COLO829 (cell line): ENCODE measurements around the gene UPF3A.
"Not testable (repeated sequence)": the region's sequence is repeated elsewhere in the genome, so short reads cannot be mapped to it uniquely, and the experiment has no call there.

ENCODE experiments used
- DNase-seq: peaks from one replicate; pipeline ENCODE4 v3.0.0; 2012; ENCODE audit warnings: low spot score

Gene UPF3A

GRCh38 chr13:114309086-114309485 is 27.7 kb downstream of the UPF3A start:
- DNase-seq: no peak

DNA sequence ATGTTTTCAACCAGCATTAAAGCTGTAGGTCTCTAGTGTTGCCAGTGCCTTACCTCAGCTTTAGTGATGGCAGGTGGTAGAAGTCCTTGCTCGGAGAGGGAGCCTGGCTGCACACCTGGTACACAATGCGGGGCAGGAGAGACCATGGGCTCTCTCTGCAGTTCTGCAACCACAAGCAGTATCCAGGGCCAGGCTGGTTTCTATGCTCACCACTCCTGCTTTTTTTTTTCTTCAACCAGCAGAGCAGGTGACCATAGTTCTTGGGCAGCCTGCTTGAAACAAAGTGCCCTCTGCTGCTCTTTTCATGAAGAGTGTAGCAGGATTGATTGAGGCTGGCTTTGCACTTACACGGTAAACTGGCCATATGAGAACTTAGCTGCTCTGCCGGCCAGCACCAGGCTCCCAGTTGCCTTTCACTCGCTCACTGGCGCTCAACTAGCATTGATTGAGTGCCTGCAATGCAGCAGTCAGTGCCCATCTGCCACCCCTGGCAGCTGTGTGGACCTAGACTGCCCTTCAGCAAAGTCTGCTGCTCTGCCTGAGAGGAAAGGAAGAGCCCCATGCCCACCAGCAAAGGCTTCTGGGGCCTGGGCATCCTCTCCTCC is 28.5 kb downstream of the UPF3A start:
- no peak for DNase-seq

DNA sequence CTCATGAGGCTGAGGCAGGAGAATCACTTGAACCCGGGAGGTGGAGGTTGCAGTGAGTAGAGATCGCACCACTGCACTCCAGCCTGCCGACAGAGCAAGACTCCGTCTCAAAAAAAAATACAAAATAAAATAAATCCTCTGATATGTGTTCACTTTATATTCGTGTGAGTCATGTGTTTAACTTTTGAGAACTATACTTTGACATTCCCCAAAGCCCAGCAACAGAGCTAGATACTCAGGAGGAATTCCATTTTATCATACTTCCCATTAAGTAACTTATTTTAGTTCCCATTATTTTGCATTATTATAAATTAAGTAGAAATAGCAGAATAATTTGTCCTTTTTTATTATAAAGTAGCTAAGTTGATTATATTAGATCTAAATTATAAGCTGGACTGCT is 29.6 kb downstream of the UPF3A start:
- DNase-seq: no peak

GRCh38 chr13:114311387-114311786 is 30.0 kb downstream of the UPF3A start:
- no peak for DNase-seq

- DNase-seq: peak; percentile 8
Observed at GRCh38 chr13:114311908-114312307, 30.5 kb downstream of the UPF3A start.

GRCh38 chr13:114313061-114313860 is 31.9 kb downstream of the UPF3A start:
- DNase-seq: no peak

DNA sequence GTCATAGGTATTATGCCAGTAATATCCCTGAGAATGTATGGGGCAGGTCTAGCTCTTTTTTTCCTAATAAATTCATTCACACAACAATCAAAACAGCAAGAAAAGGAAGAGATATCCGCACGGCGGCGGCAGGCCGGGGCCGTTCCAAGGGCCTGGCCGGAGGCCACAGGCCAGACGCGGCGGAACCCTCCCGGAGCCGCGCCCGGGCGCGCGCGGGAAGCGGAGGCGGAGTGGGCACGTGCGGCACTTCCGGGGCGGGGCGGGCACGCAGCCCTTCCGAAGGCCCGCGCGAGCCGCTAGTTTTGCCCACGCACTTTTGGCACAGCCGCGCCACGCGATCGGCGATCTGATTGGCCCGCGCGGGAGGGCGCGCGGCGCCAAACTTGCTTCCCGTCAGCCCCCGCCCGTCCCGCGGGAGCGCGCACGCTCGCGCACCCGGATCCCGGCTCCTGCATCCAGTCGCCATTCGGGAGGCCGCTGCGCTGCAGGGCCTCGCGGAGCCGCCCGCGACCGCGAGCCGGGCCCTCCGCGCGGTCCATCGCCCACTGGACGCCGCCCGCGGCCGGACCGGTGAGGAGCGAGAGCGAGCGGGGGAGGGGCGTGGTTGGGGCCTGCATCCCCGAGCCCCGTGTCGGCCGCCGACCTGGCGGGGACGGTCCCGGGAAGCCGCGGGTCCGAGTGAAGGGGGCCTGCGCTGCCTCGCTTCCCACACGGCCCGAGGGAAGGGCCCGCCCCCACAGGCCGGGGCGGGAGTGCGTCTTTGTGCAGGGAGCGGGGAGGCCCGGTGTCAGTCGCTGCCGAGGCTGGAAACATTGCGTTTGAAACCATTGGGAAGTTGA is 32.9 kb downstream of the UPF3A start, which contains the start of gene CHAMP1:
CHAMP1 (plus strand) TSS at position 430 of the 839 bp plus-strand sequence. CDS start 9,340 bp downstream, outside the sequence.
- DNase-seq: peak; percentile 89

- DNase-seq: peak; percentile 75
Observed at GRCh38 chr13:114315074-114315785, 33.8 kb downstream of the UPF3A start.

DNA sequence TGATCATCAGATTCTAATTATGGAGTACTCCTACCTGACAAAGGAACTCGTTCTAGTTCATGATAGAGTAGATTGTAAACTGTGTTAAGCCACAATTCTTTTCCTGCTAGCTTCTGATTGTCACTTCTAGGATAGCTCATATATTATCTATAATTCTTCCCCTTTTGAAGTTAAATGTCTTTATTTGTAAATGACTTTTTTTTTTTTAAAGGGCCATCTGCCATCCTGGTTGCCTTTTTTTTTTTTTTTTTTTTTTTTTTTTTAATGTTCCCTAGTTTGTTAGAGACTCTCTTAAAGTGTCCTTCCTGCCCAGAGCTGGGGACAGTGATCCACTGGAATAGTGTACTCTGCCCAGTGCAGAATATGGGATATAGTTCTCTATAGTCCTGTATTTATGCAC is 37.2 kb downstream of the UPF3A start:
- DNase-seq: no peak

DNA sequence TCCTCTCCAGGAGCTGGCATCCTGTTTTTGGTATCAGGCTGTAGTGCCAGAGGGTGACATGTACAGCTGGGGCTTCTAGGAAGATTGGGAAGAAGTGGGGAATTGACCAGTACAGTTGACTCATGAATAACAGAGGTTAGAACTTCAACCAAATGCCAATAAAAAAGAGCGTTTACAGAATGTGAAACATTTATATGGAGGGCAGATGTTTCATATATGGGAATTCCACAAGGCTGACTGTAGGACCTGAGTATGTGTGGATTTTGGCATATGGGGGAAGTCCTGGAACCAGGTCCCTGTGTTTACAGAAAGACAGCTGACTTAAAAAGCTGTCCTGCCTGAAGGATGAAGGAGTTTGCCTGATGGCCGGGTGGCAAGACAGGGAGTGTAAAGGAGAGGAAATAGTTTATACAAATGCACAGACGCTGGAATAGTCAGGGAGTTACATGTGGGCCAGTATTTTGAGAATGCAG is 38.1 kb downstream of the UPF3A start:
- DNase-seq: no peak

DNA sequence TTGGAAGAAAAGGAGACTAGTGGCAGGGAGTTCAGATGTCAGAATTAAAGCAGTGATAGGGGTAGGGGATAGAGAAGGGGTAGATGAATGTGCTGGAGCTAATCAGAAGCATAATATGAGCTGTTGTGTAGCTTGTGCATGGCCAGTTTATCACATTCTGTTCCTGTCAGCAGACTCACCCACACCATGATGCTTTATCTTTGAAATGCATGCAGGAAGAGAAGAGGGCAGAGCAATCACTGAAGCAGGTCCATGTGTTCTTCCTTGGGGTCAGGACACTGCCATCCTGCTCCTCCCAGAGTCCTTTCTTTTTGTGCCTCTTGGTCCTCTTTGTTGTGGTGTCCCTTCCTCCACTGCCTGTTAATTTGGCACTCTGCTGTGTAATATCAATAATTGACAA is 38.7 kb downstream of the UPF3A start:
- DNase-seq: no peak

DNA sequence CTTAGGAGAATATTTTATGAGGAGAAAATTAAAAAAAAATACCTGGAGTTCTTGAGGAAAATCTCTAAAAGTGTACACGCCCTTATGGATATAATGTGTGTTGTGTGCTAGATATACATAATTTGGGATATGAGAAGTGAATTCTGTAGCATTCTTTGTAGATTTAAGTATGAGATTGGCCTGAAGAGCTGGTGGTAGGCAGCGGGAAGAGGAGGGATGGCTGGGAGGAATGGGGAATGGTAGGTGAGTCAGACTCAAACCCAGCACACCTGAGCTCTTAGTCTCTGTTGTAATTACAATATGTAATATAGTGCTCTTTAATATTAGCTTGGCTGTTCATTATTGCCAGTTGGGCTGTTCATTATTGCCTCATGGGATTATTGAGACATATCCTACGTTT is 39.9 kb downstream of the UPF3A start:
- DNase-seq: no peak

DNA sequence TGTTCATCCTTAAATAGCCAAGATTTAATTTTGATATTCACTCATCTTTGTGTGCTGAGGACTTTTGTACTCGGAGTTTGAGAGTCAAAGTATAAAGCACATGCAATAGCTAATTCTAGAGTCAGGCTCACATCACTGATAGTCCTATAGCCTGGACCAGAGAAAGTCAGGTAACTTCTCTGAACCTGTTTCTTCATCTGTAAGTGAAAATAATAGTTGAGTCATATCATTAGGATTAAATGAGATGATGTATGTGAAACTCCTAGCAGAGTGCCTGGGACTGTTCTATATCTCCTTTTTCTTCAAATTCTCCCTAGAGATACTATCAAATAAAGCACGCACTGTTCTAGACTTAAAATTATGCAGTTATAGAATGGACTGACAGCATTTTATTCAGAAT is 41.9 kb downstream of the UPF3A start:
- no peak for DNase-seq

GRCh38 chr13:114324334-114324733 is 42.9 kb downstream of the UPF3A start:
- no peak for DNase-seq

- no peak for DNase-seq
Observed at GRCh38 chr13:114325729-114326128, 44.3 kb downstream of the UPF3A start.

GRCh38 chr13:114328034-114328433 is 46.6 kb downstream of the UPF3A start:
- no peak for DNase-seq

- DNase-seq: no peak
Observed at GRCh38 chr13:114328595-114328994, 47.2 kb downstream of the UPF3A start.

DNA sequence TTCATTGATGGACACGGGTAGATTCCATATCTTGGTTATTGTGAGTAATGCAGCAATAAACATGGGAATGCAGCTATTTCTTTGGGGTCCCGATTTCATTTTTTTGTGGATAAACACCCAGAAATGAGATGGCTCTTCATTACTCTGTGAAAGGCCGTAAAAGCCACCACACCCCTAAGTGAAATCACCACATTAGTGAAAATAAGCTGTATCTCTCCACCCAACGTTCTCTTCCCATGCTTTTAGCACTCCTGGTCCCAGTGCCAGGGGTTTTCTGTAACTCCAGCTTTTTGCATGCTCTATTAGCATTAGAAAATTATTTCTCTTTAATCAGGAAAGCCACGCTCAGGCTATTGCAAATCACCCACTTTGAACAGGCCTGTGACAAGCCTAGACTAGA is 48.7 kb downstream of the UPF3A start:
- DNase-seq: no peak

DNA sequence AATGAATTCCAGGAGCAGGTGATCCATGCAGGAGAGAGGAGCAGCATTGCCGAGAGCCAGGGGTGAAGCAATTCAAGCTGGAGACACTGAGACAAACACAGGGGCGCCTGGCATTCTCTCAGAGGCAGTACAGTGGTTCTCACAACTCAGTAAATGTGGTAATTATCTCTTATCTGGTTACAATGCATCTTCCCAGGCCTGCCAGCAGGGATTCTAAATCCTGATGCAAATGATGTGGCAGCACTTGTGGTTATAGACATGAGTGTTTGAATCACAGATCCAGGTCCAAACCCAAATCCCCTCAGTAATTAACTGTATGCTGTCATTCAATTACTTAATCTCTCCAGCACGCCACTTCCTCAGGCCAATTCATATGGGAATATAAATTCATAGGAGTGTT is 52.5 kb downstream of the UPF3A start:
- not testable (repeated sequence) for DNase-seq

- DNase-seq: no peak
Observed at GRCh38 chr13:114334305-114335053, 53.1 kb downstream of the UPF3A start.

- not testable (repeated sequence) for DNase-seq
Observed at GRCh38 chr13:114336457-114336856, 55.1 kb downstream of the UPF3A start.
